Activated CD8-positive, alpha-beta T cell treated with anti-CD3 and anti-CD28 coated beads for 36 hours (primary cell): ENCODE measurements around the gene NHSL1. TPM values are rescaled to one million over a fixed set of nuclear protein-coding genes. Genes with fewer than 3 reads are reported as not detected.

Experiments used
- ATAC-seq: fragments of 200-7000 bp; cut with Tn5 transposase; one replicate; pipeline ENCODE4 v1.10.0; 2021; ENCODE audit warnings: mild to moderate bottlenecking, moderate library complexity
- CTCF ChIA-PET: fragments of 350-600 bp; sonication (Branson Sonifier 250); formaldehyde crosslinking; loops from one replicate; lab custom pipeline; 2021; ENCODE audit warnings: antibody characterized with exemption; lab: Charles Lee
- POLR2A ChIA-PET: fragments of 350-600 bp; sonication (Branson Sonifier 250); formaldehyde crosslinking; loops from one replicate; lab custom pipeline; 2021; ENCODE audit warnings: antibody characterized with exemption; lab: Charles Lee
- DNase-seq: peaks from one replicate; pipeline ENCODE4 v3.0.0-alpha.2; 2020
- H3K27ac Mint-ChIP-seq: one replicate; pipeline ENCODE4 v1.8.0; 2021; ENCODE audit warnings: mild to moderate bottlenecking, mixed read lengths
- H3K27me3 Mint-ChIP-seq: one replicate; pipeline ENCODE4 v1.8.0; 2021; ENCODE audit warnings: mixed read lengths
- H3K36me3 Mint-ChIP-seq: one replicate; pipeline ENCODE4 v1.8.0; 2021; ENCODE audit warnings: low read depth, mixed read lengths
- H3K4me1 Mint-ChIP-seq: one replicate; pipeline ENCODE4 v1.8.0; 2021; ENCODE audit warnings: low read depth, mixed read lengths
- H3K4me3 Mint-ChIP-seq: one replicate; pipeline ENCODE4 v1.8.0; 2021; ENCODE audit warnings: mild to moderate bottlenecking, moderate library complexity, mixed read lengths
- H3K9me3 Mint-ChIP-seq: one replicate; pipeline ENCODE4 v1.8.0; 2021; ENCODE audit warnings: mixed read lengths
- CTCF ChIP-seq: fragments of 200-600 bp; IDR thresholded peaks from one replicate; pipeline ENCODE4 v1.8.0; 2022; ENCODE audit warnings: antibody characterized with exemption, mild to moderate bottlenecking
- intact Hi-C: fragments of 100-400 bp; cut with micrococcal nuclease; formaldehyde crosslinking; loops from one replicate; pipeline ENCODE4 v1.10.0; 2022
- total RNA-seq, 2 experiments: library from RNA; stranded (reverse); gene quantifications; one replicate each; pipeline ENCODE4 v1.2.3, GENCODE V29; 2021

The NHSL1 gene
- total RNA-seq, 2 experiments from 2014 or later = 0.18 to 0.49 TPM

DNA sequence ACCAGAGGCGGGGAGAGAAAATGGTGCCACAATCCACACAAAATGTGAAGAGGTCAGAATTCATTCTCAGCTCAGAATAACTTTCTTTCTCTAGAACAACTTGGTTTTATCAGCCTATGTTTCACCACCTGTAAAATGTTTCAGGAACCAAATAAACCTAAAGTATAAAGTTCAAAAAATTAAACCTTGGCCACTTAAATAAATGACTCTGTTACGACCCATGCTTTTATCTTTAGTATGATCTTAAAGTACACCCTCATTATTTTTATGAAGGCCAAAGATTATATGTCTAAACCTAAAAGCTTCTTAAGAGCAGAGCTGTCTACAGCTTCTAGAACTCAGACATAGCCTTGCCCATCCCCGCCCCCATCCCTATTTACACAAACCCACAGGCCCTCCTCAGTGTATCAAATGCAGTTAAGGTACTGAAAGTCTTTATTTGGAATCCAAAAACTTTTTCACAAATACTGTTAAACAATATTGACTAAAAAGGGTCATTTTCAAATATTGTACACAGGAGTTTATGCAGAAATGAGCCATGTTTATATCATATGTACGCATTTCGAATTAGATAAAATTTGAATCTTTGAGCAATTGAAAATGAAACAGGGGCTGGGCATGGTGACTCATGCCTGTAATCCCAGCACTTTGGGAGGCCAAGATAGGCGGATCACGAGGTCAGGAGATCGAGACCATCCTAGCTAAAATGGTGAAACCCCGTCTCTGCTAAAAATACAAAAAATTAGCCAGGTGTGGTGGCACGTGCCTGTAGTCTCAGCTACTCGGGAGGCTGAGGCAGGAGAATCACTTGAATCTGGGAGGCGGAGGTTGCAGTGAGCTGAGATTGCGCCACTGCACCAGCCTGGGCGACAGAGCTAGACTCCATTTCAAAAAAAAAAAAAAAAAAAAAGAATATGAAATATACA, 5.7 kb upstream of the NHSL1 start:
- DNase-seq (no peak), ATAC-seq (no peak)
- no peaks in the 10 kb centered on the region for H3K4me1 Mint-ChIP-seq
- intact Hi-C loops = no loop called here
- peaks cover 4% of the 10 kb centered on the region for H3K27me3 Mint-ChIP-seq
- POLR2A ChIA-PET = no interaction called here
- H3K36me3 Mint-ChIP-seq = no peaks in the 10 kb centered on the region
- no peaks in the 10 kb centered on the region for H3K9me3 Mint-ChIP-seq
- CTCF ChIA-PET = interaction anchor here (1.3 to 2.7 kb wide), 3 partner anchors 13 to 129 kb away, joined by 3 to 7 read pairs (median 7); no protein-coding TSS in a partner anchor
- H3K4me3 Mint-ChIP-seq = no peak overlapping the region
- no peak overlapping the region for H3K27ac Mint-ChIP-seq
- no peak for TF ChIP-seq CTCF

DNA sequence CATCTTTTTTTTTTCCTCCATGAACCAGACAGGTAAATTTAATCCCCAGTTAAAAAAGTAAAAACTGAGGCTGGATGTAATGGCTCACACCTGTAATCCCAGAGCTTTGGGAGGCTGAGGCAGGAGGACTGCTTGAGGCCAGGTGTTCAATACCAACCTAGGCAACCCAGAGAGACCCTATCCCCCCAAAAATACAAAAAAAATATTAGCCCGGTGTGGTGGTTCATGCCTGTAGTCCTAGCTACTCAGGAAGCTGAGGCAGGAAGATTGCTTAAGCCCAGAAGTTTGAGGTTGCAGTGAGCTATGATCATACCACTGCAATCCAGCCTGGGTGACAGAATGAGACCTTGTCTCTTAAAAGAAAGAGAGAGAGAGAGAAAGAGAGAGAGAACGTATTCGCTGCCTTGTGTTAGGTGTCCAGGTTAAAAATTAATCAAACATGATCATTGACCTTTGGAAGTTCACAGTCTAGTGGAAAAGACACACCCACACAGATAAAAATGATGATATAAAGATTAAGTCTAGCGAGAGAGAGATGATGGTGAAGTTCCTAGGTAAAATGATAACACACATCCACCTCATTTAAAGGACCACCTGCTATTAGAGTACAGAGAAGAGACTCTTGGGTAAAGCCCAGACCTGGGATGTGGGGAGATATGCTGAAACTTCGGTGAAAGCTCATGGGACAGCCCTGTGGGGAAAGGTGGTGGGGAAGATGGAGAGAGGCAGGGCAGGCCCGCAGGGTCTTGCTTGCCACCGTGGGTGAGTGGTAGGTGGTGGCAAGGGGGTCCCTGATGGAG, 4.8 kb upstream of the NHSL1 start:
- CTCF ChIA-PET = interaction anchor here (1.3 to 2.7 kb wide), 2 partner anchors 14 to 75 kb away, joined by 7 read pairs; no protein-coding TSS in a partner anchor
- H3K4me3 Mint-ChIP-seq = no peak overlapping the region
- H3K9me3 Mint-ChIP-seq = no peaks in the 10 kb centered on the region
- H3K4me1 Mint-ChIP-seq = peaks cover 4% of the 10 kb centered on the region
- peaks cover 4% of the 10 kb centered on the region for H3K27me3 Mint-ChIP-seq
- intact Hi-C loops = no loop called here
- no peak for TF ChIP-seq CTCF
- DNase-seq (no peak), ATAC-seq (no peak)
- H3K27ac Mint-ChIP-seq = no peak overlapping the region
- no peaks in the 10 kb centered on the region for H3K36me3 Mint-ChIP-seq
- POLR2A ChIA-PET = no interaction called here

DNA sequence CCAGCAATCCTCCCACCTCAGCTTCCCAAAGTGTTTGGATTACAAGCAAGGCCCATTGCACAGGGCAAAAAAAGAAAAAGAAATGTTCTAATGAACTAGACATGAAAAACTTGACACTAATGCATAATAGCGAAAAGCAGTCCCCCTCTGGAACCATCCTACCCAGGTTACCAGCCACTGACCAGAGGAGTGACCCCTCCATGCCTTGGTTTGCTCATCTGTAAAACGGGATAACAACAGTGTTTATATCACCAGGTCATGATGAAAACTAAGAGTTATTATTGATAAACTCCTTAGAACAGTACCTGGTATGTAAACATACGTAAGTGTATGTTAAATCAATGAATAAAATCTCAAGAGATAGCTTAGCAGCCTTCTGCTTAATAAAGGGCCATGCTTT, 3.3 kb upstream of the NHSL1 start:
- ChIA-PET POLR2A (no interaction called here), CTCF (no interaction called here)
- no peak overlapping the region for H3K27ac Mint-ChIP-seq
- H3K9me3 Mint-ChIP-seq = no peaks in the 10 kb centered on the region
- peaks cover 4% of the 10 kb centered on the region for H3K4me1 Mint-ChIP-seq
- peaks cover 7% of the 10 kb centered on the region for H3K27me3 Mint-ChIP-seq
- DNase-seq (no peak), ATAC-seq (no peak)
- H3K36me3 Mint-ChIP-seq = no peaks in the 10 kb centered on the region
- H3K4me3 Mint-ChIP-seq = no peak overlapping the region
- TF ChIP-seq CTCF = no peak
- intact Hi-C loops = no loop called here

DNA sequence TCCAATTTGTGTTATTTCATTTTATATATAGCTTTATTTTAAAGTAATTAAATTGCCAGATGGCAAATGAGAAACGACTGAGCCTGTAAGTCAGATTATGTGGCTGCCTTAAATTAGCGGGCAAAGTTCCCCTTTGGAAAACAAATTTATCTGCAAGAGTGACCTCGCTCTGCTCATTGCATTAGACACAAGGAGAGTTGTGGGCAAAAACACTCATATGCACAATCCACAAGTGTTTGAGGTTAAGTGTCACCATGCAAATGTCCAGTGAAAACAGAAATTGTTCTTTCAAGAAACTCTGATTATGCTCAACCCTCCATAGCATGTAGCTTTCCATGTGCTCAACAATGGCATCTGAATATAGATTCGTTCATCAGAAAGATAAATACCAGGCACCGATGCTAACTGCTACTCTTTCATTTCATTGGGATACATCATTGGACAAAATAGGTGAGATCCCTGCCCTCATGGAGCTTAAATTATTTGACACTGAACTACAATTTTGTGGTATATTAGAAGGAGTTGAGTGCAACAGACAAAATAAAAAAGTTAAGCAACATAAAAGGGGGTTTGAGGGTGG, 1.7 kb upstream of the NHSL1 start:
- intact Hi-C loops = no loop called here
- DNase-seq (no peak), ATAC-seq (no peak)
- H3K27me3 Mint-ChIP-seq = peaks cover 7% of the 10 kb centered on the region
- H3K9me3 Mint-ChIP-seq = no peaks in the 10 kb centered on the region
- POLR2A ChIA-PET = interaction anchor here (0.6 kb wide), 1 partner anchor 22 kb away, joined by 3 read pairs; no protein-coding TSS in a partner anchor
- H3K4me3 Mint-ChIP-seq = no peak overlapping the region
- CTCF ChIA-PET = interaction anchor here (1.0 to 4.0 kb wide), 5 partner anchors 8 to 87 kb away, joined by 3 to 29 read pairs (median 9); no protein-coding TSS in a partner anchor
- H3K27ac Mint-ChIP-seq = no peak overlapping the region
- H3K36me3 Mint-ChIP-seq = no peaks in the 10 kb centered on the region
- H3K4me1 Mint-ChIP-seq = peaks cover 4% of the 10 kb centered on the region
- TF ChIP-seq CTCF = no peak
